Naive thymus-derived CD4-positive, alpha-beta T cell (primary cell): Measurements from ENCODE around the gene RBM17. TPM values are rescaled to one million over a fixed set of nuclear protein-coding genes. Genes with fewer than 3 reads are reported as not detected.

Experiments used
- ATAC-seq: fragments of 150-1000 bp; cut with Tn5 transposase; 2 replicates; pipeline ENCODE4 v1.10.0; 2021; ENCODE audit warnings: mild to moderate bottlenecking, moderate library complexity
- CTCF ChIA-PET: fragments of 350-600 bp; sonication (Branson Sonifier 250); formaldehyde crosslinking; loops from one replicate; lab custom pipeline; 2021; ENCODE audit warnings: antibody characterized with exemption; lab: Charles Lee
- POLR2A ChIA-PET: fragments of 350-600 bp; sonication (Branson Sonifier 250); formaldehyde crosslinking; loops from one replicate; lab custom pipeline; 2021; ENCODE audit warnings: antibody characterized with exemption, inconsistent platforms; lab: Charles Lee
- DNase-seq, 9 donors: peaks; one replicate each; pipeline versions ENCODE4 v3.0.0 to v3.0.0-alpha.2; 2020 to 2022; ENCODE audit warnings: mixed read lengths in 1 of 9
- H3K27ac ChIP-seq: one replicate; pipeline ENCODE4 v1.7.0; 2013; ENCODE audit warnings: mild to moderate bottlenecking, low read depth, low read length, moderate library complexity
- H3K27me3 ChIP-seq, 2 donors: one replicate each; pipeline ENCODE4 v1.7.0; 2013; ENCODE audit warnings: low read length in 2 of 2, mild to moderate bottlenecking in 2 of 2, moderate library complexity in 2 of 2; ENCODE audit not compliant: control insufficient read depth in 2 of 2, insufficient read depth in 2 of 2
- H3K36me3 ChIP-seq, 3 experiments: 1 replicate in 2 of 3; 2 replicates in 1 of 3; pipeline ENCODE4 v1.7.0; 2013; ENCODE audit warnings: low read length in 3 of 3, mild to moderate bottlenecking in 3 of 3, moderate library complexity in 1 of 3; ENCODE audit not compliant: insufficient read depth in 3 of 3, control insufficient read depth in 2 of 3
- H3K4me1 ChIP-seq, 2 donors: one replicate each; pipeline ENCODE4 v1.7.0; 2013; ENCODE audit warnings: low read length in 2 of 2, mild to moderate bottlenecking in 2 of 2, moderate library complexity in 1 of 2; ENCODE audit not compliant: control insufficient read depth in 2 of 2, insufficient read depth in 2 of 2
- H3K4me3 ChIP-seq: 2 replicates; pipeline ENCODE4 v1.7.0; 2013; ENCODE audit warnings: mild to moderate bottlenecking, low read length
- H3K9me3 ChIP-seq, 3 experiments: 1 replicate in 2 of 3; 2 replicates in 1 of 3; pipeline ENCODE4 v1.7.0; 2013; ENCODE audit warnings: low read length in 3 of 3; ENCODE audit not compliant: control insufficient read depth in 2 of 3
- H3K27ac Mint-ChIP-seq, 9 donors: one replicate each; pipeline ENCODE4 v1.8.0; 2020 to 2022; ENCODE audit warnings: mixed read lengths in 9 of 9, mild to moderate bottlenecking in 8 of 9, moderate library complexity in 5 of 9, inconsistent platforms in 2 of 9
- H3K27me3 Mint-ChIP-seq, 5 donors: one replicate each; pipeline ENCODE4 v1.8.0; 2021 to 2022; ENCODE audit warnings: mixed read lengths in 5 of 5, mild to moderate bottlenecking in 1 of 5
- H3K36me3 Mint-ChIP-seq, 5 donors: one replicate each; pipeline ENCODE4 v1.8.0; 2020 to 2022; ENCODE audit warnings: mixed read lengths in 5 of 5, mild to moderate bottlenecking in 3 of 5, inconsistent platforms in 1 of 5
- H3K4me1 Mint-ChIP-seq, 7 donors: one replicate each; pipeline ENCODE4 v1.8.0; 2020 to 2022; ENCODE audit warnings: mixed read lengths in 7 of 7, mild to moderate bottlenecking in 3 of 7, inconsistent platforms in 1 of 7
- H3K4me3 Mint-ChIP-seq, 10 donors: one replicate each; pipeline ENCODE4 v1.8.0; 2020 to 2022; ENCODE audit warnings: mild to moderate bottlenecking in 10 of 10, mixed read lengths in 10 of 10, moderate library complexity in 6 of 10, inconsistent platforms in 2 of 10
- H3K9me3 Mint-ChIP-seq, 11 donors: one replicate each; pipeline ENCODE4 v1.8.0; 2020 to 2022; ENCODE audit warnings: mixed read lengths in 11 of 11, mild to moderate bottlenecking in 4 of 11, inconsistent platforms in 1 of 11, moderate library complexity in 1 of 11
- intact Hi-C, 2 donors: fragments of 100-400 bp; cut with micrococcal nuclease; formaldehyde crosslinking; loops; one replicate each; pipeline ENCODE4 v1.15.1; 2023
- polyA plus RNA-seq, 2 donors: library from polyadenylated mRNA; unstranded; fragments of 300-500 nt; fragmentation: Illumina TruSeq; gene quantifications; one replicate each; pipeline ENCODE4 v1.2.3, GENCODE V29; 2021
- total RNA-seq, 6 experiments: library from RNA in 5 of 6; stranded (reverse) in 5 of 6; gene quantifications; 1 replicate in 5 of 6; 2 replicates in 1 of 6; pipeline ENCODE4 v1.2.3 and lab custom pipeline; 2021 to 2026

The RBM17 gene
- total and polyA plus RNA-seq, 7 experiments from 2014 or later: 66.6 to 158 (median 121) TPM

- peaks cover 0 to 55% of the 10 kb centered on the region in 2 donors for H3K4me1 ChIP-seq
- intact Hi-C loops: loop anchor here in 1 of 2 donors (1.0 kb wide), 1 partner anchor 8 kb away; the partner anchor contains the start of gene IL2RA
- no peaks in the 10 kb centered on the region for H3K9me3 ChIP-seq
- H3K9me3 Mint-ChIP-seq: peaks cover 0 to 2% (median 0%) of the 10 kb centered on the region in 11 donors
- DNase-seq: peak in 2 of 9 donors; percentile 22 to 66
- ChIA-PET CTCF (interaction anchor here (3.3 to 8.2 kb wide), 3 partner anchors 13 to 21 kb away, joined by 15 to 59 read pairs (median 20); no protein-coding TSS in a partner anchor), POLR2A (interaction anchor here (0.6 to 6.6 kb wide), 4 partner anchors 11 to 295 kb away, joined by 3 to 88 read pairs (median 28); no protein-coding TSS in a partner anchor)
- no peak for ATAC-seq
- H3K4me3 ChIP-seq: no peak overlapping the region
- H3K4me1 Mint-ChIP-seq: peaks cover 49 to 95% (median 86%) of the 10 kb centered on the region in 7 donors
- no peaks in the 10 kb centered on the region for H3K27me3 ChIP-seq
- no peaks in the 10 kb centered on the region for H3K27me3 Mint-ChIP-seq
- peak overlapping the region; percentile 0 to 82 (median 51) for H3K4me3 Mint-ChIP-seq
- no peak overlapping the region for H3K27ac ChIP-seq
- peak overlapping the region; percentile 2 to 90 (median 76) for H3K27ac Mint-ChIP-seq
- H3K36me3 Mint-ChIP-seq: peaks cover 0 to 12% (median 0%) of the 10 kb centered on the region in 5 donors
- H3K36me3 ChIP-seq: no peaks in the 10 kb centered on the region
These were observed 18.2 kb upstream of the RBM17 start for GRCh38 chr10:6070660-6071059.

- H3K9me3 Mint-ChIP-seq: peaks cover 0 to 2% (median 0%) of the 10 kb centered on the region in 11 donors
- no peak for DNase-seq
- Histone ChIP-seq H3K27ac (peak overlapping the region; percentile 28), H3K36me3 (no peaks in the 10 kb centered on the region), H3K27me3 (no peaks in the 10 kb centered on the region), H3K4me1 (peaks cover 0 to 55% of the 10 kb centered on the region in 2 donors), H3K4me3 (no peak overlapping the region), H3K9me3 (no peaks in the 10 kb centered on the region)
- intact Hi-C loops: loop anchor here (1.0 kb wide), 3 partner anchors 9 to 20 kb away; partner anchors contain the start of gene IL2RA (in 2 of the 2)
- ChIA-PET CTCF (interaction anchor here (0.6 to 8.2 kb wide), 5 partner anchors 9 to 20 kb away, joined by 3 to 59 read pairs (median 4); no protein-coding TSS in a partner anchor), POLR2A (interaction anchor here (0.6 to 6.6 kb wide), 10 partner anchors 9 to 341 kb away, joined by 3 to 88 read pairs (median 5); partner anchors contain the start of gene IL2RA)
- H3K4me3 Mint-ChIP-seq: peak overlapping the region in 9 of 10 donors; percentile 7 to 82 (median 42)
- H3K4me1 Mint-ChIP-seq: peaks cover 43 to 90% (median 79%) of the 10 kb centered on the region in 7 donors
- H3K36me3 Mint-ChIP-seq: peaks cover 0 to 10% (median 0%) of the 10 kb centered on the region in 5 donors
- peak overlapping the region; percentile 49 to 90 (median 76) for H3K27ac Mint-ChIP-seq
- no peaks in the 10 kb centered on the region for H3K27me3 Mint-ChIP-seq
- no peak for ATAC-seq
These were observed 17.4 kb upstream of the RBM17 start for GRCh38 chr10:6071181-6072175.

GRCh38 chr10:6072215-6072934, 16.5 kb upstream of the RBM17 start:
- Mint-ChIP-seq H3K27ac (peak overlapping the region; percentile 49 to 90 (median 76)), H3K36me3 (peaks cover 0 to 8% (median 0%) of the 10 kb centered on the region in 5 donors), H3K4me3 (peak overlapping the region in 6 of 10 donors; percentile 39 to 81 (median 58)), H3K9me3 (peaks cover 0 to 2% (median 0%) of the 10 kb centered on the region in 11 donors), H3K4me1 (peaks cover 40 to 82% (median 72%) of the 10 kb centered on the region in 7 donors), H3K27me3 (no peaks in the 10 kb centered on the region)
- Histone ChIP-seq H3K9me3 (no peaks in the 10 kb centered on the region), H3K4me1 (peaks cover 0 to 54% of the 10 kb centered on the region in 2 donors), H3K36me3 (no peaks in the 10 kb centered on the region), H3K4me3 (no peak overlapping the region), H3K27me3 (no peaks in the 10 kb centered on the region), H3K27ac (peak overlapping the region; percentile 49)
- DNase-seq (peak in 2 of 9 donors; percentile 20 to 40), ATAC-seq (peak; percentile 24)
- ChIA-PET CTCF (interaction anchor here (0.6 to 8.2 kb wide), 5 partner anchors 8 to 59 kb away, joined by 3 to 59 read pairs (median 4); no protein-coding TSS in a partner anchor), POLR2A (interaction anchor here (0.5 to 6.6 kb wide), 10 partner anchors 10 to 340 kb away, joined by 3 to 52 read pairs (median 4); partner anchors contain the start of gene IL2RA)
- intact Hi-C loops: loop anchor here (1.0 kb wide), 3 partner anchors 10 to 21 kb away; partner anchors contain the start of gene IL2RA (in 1 of the 2)

GRCh38 chr10:6074489-6075301, 14.1 kb upstream of the RBM17 start:
- Histone ChIP-seq H3K27ac (no peak overlapping the region), H3K4me3 (no peak overlapping the region), H3K36me3 (no peaks in the 10 kb centered on the region), H3K9me3 (no peaks in the 10 kb centered on the region), H3K27me3 (no peaks in the 10 kb centered on the region), H3K4me1 (peaks cover 0 to 32% of the 10 kb centered on the region in 2 donors)
- peaks cover 0 to 5% (median 0%) of the 10 kb centered on the region in 5 donors for H3K36me3 Mint-ChIP-seq
- peaks cover 30 to 61% (median 49%) of the 10 kb centered on the region in 7 donors for H3K4me1 Mint-ChIP-seq
- ChIA-PET CTCF (interaction anchor here (0.6 to 8.2 kb wide), 4 partner anchors 9 to 331 kb away, joined by 4 to 59 read pairs (median 4); no protein-coding TSS in a partner anchor), POLR2A (interaction anchor here (6.6 kb wide), 1 partner anchor 7 kb away, joined by 52 read pairs; no protein-coding TSS in a partner anchor)
- peaks cover 0 to 2% (median 0%) of the 10 kb centered on the region in 11 donors for H3K9me3 Mint-ChIP-seq
- intact Hi-C loops: no loop called here
- H3K27ac Mint-ChIP-seq: peak overlapping the region in 3 of 9 donors; percentile 5 to 63 (median 22)
- peak overlapping the region in 1 of 10 donors; percentile 36 for H3K4me3 Mint-ChIP-seq
- no peak for DNase-seq
- H3K27me3 Mint-ChIP-seq: no peaks in the 10 kb centered on the region
- ATAC-seq: no peak

- Mint-ChIP-seq H3K4me1 (peaks cover 8 to 50% (median 28%) of the 10 kb centered on the region in 7 donors), H3K4me3 (no peak overlapping the region), H3K27ac (no peak overlapping the region), H3K27me3 (no peaks in the 10 kb centered on the region), H3K36me3 (peaks cover 0 to 3% (median 0%) of the 10 kb centered on the region in 5 donors), H3K9me3 (peaks cover 0 to 5% (median 0%) of the 10 kb centered on the region in 11 donors)
- Histone ChIP-seq H3K27ac (no peak overlapping the region), H3K9me3 (no peaks in the 10 kb centered on the region), H3K4me1 (peaks cover 0 to 7% of the 10 kb centered on the region in 2 donors), H3K4me3 (no peak overlapping the region), H3K27me3 (no peaks in the 10 kb centered on the region), H3K36me3 (no peaks in the 10 kb centered on the region)
- CTCF ChIA-PET: interaction anchor here (1.7 kb wide), 1 partner anchor 9 kb away, joined by 7 read pairs; no protein-coding TSS in a partner anchor
- ATAC-seq: no peak
- no peak for DNase-seq
- intact Hi-C loops: no loop called here
- POLR2A ChIA-PET: interaction anchor here (2.5 kb wide), 1 partner anchor 9 kb away, joined by 10 read pairs; no protein-coding TSS in a partner anchor
These were observed 11.7 kb upstream of the RBM17 start for GRCh38 chr10:6077071-6077675.
